H1 (cell line): ENCODE results near the gene BCAS3. TPM values are rescaled to one million over a fixed set of nuclear protein-coding genes. Genes with fewer than 3 reads are reported as not detected.

Source experiments
- CTCF ChIA-PET: fragments of 300-600 bp; sonication (Branson Sonifier 250); formaldehyde crosslinking; loops from one replicate; lab custom pipeline; 2021; ENCODE audit not compliant: partially characterized antibody; lab: Charles Lee
- POLR2A ChIA-PET: fragments of 300-600 bp; sonication (Branson Sonifier 250); formaldehyde crosslinking; loops from one replicate; lab custom pipeline; 2021; ENCODE audit warnings: inconsistent platforms; ENCODE audit not compliant: partially characterized antibody; lab: Charles Lee
- DNase-seq, 2 experiments: peaks; one replicate each; pipeline versions ENCODE4 v3.0.0 to v3.0.0-alpha.2; 2010 to 2022; ENCODE audit warnings: low spot score in 2 of 2, low read depth in 1 of 2, mixed read lengths in 1 of 2
- FAIRE-seq: peaks from 2 replicates; lab custom pipeline; 2011; peaks lifted over from hg19 to GRCh38; lab: Jason Lieb, UNC
- H2AFZ ChIP-seq: 2 replicates; pipeline ENCODE4 v1.8.1; 2012; ENCODE audit warnings: low read length, inconsistent platforms
- H2AK5ac ChIP-seq: 2 replicates; pipeline ENCODE4 v1.6.1; 2013; ENCODE audit warnings: low read depth, low read length
- H2BK120ac ChIP-seq: replicated peaks from 2 replicates; pipeline ENCODE3; 2013; ENCODE audit warnings: low read depth, low read length, inconsistent platforms
- H2BK12ac ChIP-seq: 2 replicates; pipeline ENCODE4 v1.6.1; 2013; ENCODE audit warnings: low read depth, low read length
- H2BK15ac ChIP-seq: 2 replicates; pipeline ENCODE4 v1.6.1; 2013; ENCODE audit warnings: low read length
- H2BK20ac ChIP-seq: 2 replicates; pipeline ENCODE4 v1.6.1; 2013; ENCODE audit warnings: low read length
- H2BK5ac ChIP-seq: 2 replicates; pipeline ENCODE4 v1.6.1; 2013; ENCODE audit warnings: low read depth, low read length
- H3K14ac ChIP-seq: 2 replicates; pipeline ENCODE4 v1.6.1; 2013; ENCODE audit warnings: inconsistent platforms; ENCODE audit not compliant: insufficient read length
- H3K18ac ChIP-seq: 2 replicates; pipeline ENCODE4 v1.6.1; 2013; ENCODE audit warnings: low read length; ENCODE audit errors: extremely low read depth
- H3K23ac ChIP-seq: 2 replicates; pipeline ENCODE4 v1.6.1; 2013; ENCODE audit warnings: inconsistent platforms; ENCODE audit not compliant: insufficient read length
- H3K23me2 ChIP-seq: 2 replicates; pipeline ENCODE4 v1.6.1; 2013; ENCODE audit warnings: low read depth, low read length
- H3K27ac ChIP-seq: 2 replicates; pipeline ENCODE4 v1.6.1; 2011; ENCODE audit warnings: low read depth, low read length, inconsistent platforms
- H3K27me3 ChIP-seq, 4 experiments: replicated peaks in 1 of 4; 1 replicate in 1 of 4; 2 replicates in 3 of 4; pipeline versions ENCODE4 v1.6.1 to v1.8.1; 2011 to 2013; ENCODE audit warnings: low read length in 3 of 4, mild to moderate bottlenecking in 3 of 4, inconsistent platforms in 2 of 4, mixed read lengths in 2 of 4, moderate library complexity in 1 of 4; ENCODE audit not compliant: control insufficient read depth in 3 of 4, insufficient read depth in 3 of 4; ENCODE audit errors: extremely low read depth in 1 of 4
- H3K36me3 ChIP-seq, 4 experiments: 2 replicates each; pipeline versions ENCODE4 v1.6.1 to v1.8.1; 2011 to 2013; ENCODE audit warnings: mild to moderate bottlenecking in 4 of 4, low read length in 3 of 4, moderate library complexity in 2 of 4, control low read depth in 1 of 4, inconsistent platforms in 1 of 4; ENCODE audit not compliant: insufficient read depth in 4 of 4, control insufficient read depth in 2 of 4
- H3K4ac ChIP-seq: replicated peaks from 2 replicates; pipeline ENCODE3; 2013; ENCODE audit warnings: low read length, low read depth, mixed read lengths, inconsistent platforms; ENCODE audit not compliant: insufficient read length
- H3K4me1 ChIP-seq, 4 experiments: replicated peaks in 1 of 4; 1 replicate in 1 of 4; 2 replicates in 3 of 4; pipeline versions ENCODE4 v1.6.1 to v1.8.1; 2011 to 2013; ENCODE audit warnings: low read length in 3 of 4, inconsistent platforms in 2 of 4, mixed read lengths in 1 of 4; ENCODE audit not compliant: insufficient read depth in 4 of 4, control insufficient read depth in 3 of 4
- H3K4me2 ChIP-seq, 2 experiments: 2 replicates each; pipeline versions ENCODE4 v1.6.1 to v1.8.1; 2011 to 2013; ENCODE audit warnings: low read depth in 2 of 2, low read length in 2 of 2, control low read depth in 1 of 2, inconsistent platforms in 1 of 2, mild to moderate bottlenecking in 1 of 2; ENCODE audit not compliant: insufficient read depth in 1 of 2
- H3K4me3 ChIP-seq, 4 experiments: fragments of 200-600, 300-600 bp in 1 of 4; sonication (generic), shearing (Covaris generic), sonication (Bioruptor Twin) in 1 of 4; 2 replicates each; pipeline versions ENCODE4 v1.5.1 to v1.8.1; 2011 to 2016; ENCODE audit warnings: low read length in 4 of 4, low read depth in 3 of 4, control low read depth in 2 of 4, inconsistent platforms in 2 of 4, mild to moderate bottlenecking in 2 of 4, mixed read lengths in 1 of 4, moderate library complexity in 1 of 4; ENCODE audit not compliant: insufficient read depth in 2 of 4; ENCODE audit errors: extremely low read depth in 1 of 4
- H3K56ac ChIP-seq: replicated peaks from 2 replicates; pipeline ENCODE3; 2013; ENCODE audit warnings: low read depth, mild to moderate bottlenecking, mixed read lengths, low read length, inconsistent platforms; ENCODE audit not compliant: insufficient read length
- H3K79me1 ChIP-seq: 2 replicates; pipeline ENCODE4 v1.6.1; 2013; ENCODE audit warnings: low read depth, low read length, control low read depth
- H3K79me2 ChIP-seq, 2 experiments: 2 replicates each; pipeline versions ENCODE4 v1.6.1 to v1.8.1; 2012 to 2013; ENCODE audit warnings: low read length in 2 of 2, mild to moderate bottlenecking in 2 of 2, inconsistent platforms in 1 of 2; ENCODE audit not compliant: insufficient read depth in 2 of 2, control insufficient read depth in 1 of 2
- H3K9ac ChIP-seq, 4 experiments: replicated peaks in 1 of 4; 1 replicate in 1 of 4; 2 replicates in 3 of 4; pipeline versions ENCODE4 v1.6.1 to v1.8.1; 2011 to 2013; ENCODE audit warnings: low read depth in 3 of 4, low read length in 3 of 4, control low read depth in 2 of 4, mild to moderate bottlenecking in 2 of 4, moderate library complexity in 2 of 4, inconsistent platforms in 1 of 4; ENCODE audit errors: extremely low read depth in 1 of 4
- H3K9me3 ChIP-seq, 2 experiments: 2 replicates each; pipeline versions ENCODE4 v1.6.1 to v1.8.1; 2012 to 2013; ENCODE audit warnings: mild to moderate bottlenecking in 2 of 2, moderate library complexity in 2 of 2, control low read depth in 1 of 2, inconsistent platforms in 1 of 2, low read depth in 1 of 2, low read length in 1 of 2, mixed read lengths in 1 of 2; ENCODE audit not compliant: insufficient read depth in 2 of 2
- H4K20me1 ChIP-seq, 2 experiments: replicated peaks in 1 of 2; 2 replicates each; pipeline versions ENCODE3 to v1.8.1; 2011 to 2013; ENCODE audit warnings: inconsistent platforms in 2 of 2, low read length in 2 of 2, mild to moderate bottlenecking in 1 of 2; ENCODE audit not compliant: insufficient read depth in 2 of 2, control insufficient read depth in 1 of 2
- H4K5ac ChIP-seq: 2 replicates; pipeline ENCODE4 v1.6.1; 2013; ENCODE audit warnings: low read length, low read depth, mixed read lengths, inconsistent platforms; ENCODE audit not compliant: insufficient read length
- H4K8ac ChIP-seq: 2 replicates; pipeline ENCODE4 v1.8.0; 2013; ENCODE audit warnings: mild to moderate bottlenecking, moderate library complexity, low read length, inconsistent platforms; ENCODE audit not compliant: insufficient read depth; ENCODE audit errors: extremely low read depth
- H4K91ac ChIP-seq: replicated peaks from 2 replicates; pipeline ENCODE3; 2013; ENCODE audit warnings: low read length, mixed read lengths, inconsistent platforms; ENCODE audit not compliant: insufficient read length
- ATF3 ChIP-seq: IDR thresholded peaks from 2 replicates; pipeline ENCODE4 v1.6.1; 2011; ENCODE audit warnings: low read depth, mild to moderate bottlenecking, low read length; ENCODE audit not compliant: insufficient read depth
- BACH1 ChIP-seq: IDR thresholded peaks from 2 replicates; pipeline ENCODE4 v1.6.1; 2012; ENCODE audit warnings: low read length, improper control_type of control experiment
- BRCA1 ChIP-seq: IDR thresholded peaks from 2 replicates; pipeline ENCODE4 v1.6.1; 2012; ENCODE audit warnings: low read depth, low read length, improper control_type of control experiment
- CHD1 ChIP-seq: IDR thresholded peaks from 2 replicates; pipeline ENCODE4 v1.6.1; 2012; ENCODE audit warnings: low read depth, low read length, improper control_type of control experiment
- CHD2 ChIP-seq: IDR thresholded peaks from 2 replicates; pipeline ENCODE4 v1.6.1; 2012; ENCODE audit warnings: low read length, improper control_type of control experiment
- CREB1 ChIP-seq: IDR thresholded peaks from 2 replicates; pipeline ENCODE4 v1.6.1; 2012; ENCODE audit warnings: inconsistent platforms
- SUZ12 ChIP-seq: fragments of 200-600 bp; sonication (generic); IDR thresholded peaks from 2 replicates; pipeline ENCODE4 v1.6.1; 2012; ENCODE audit warnings: mild to moderate bottlenecking, inconsistent platforms, low read length, moderate library complexity, mixed read lengths
- WGBS, 2 experiments: shearing (Covaris generic) in 1 of 2; methylation state at CpG; one replicate each; pipeline versions ENCODE4 v1.1.6 to v1.1.7; 2013 to 2015; ENCODE audit warnings: low lambda C conversion rate in 2 of 2, mixed read lengths in 2 of 2, inconsistent platforms in 1 of 2, low coverage in 1 of 2, missing lambda C conversion rate in 1 of 2; ENCODE audit not compliant: insufficient replicate concordance in 2 of 2, insufficient coverage in 1 of 2, insufficient read length in 1 of 2; ENCODE audit errors: extremely low coverage in 1 of 2, missing lambda C conversion rate in 1 of 2; 5-methylcytosine and 5-hydroxymethylcytosine counted together
- polyA plus RNA-seq, 7 experiments: library from polyadenylated mRNA; depleted of rRNA in 3 of 7; stranded (reverse) in 5 of 7; unstranded in 2 of 7; fragments of >200 nt in 5 of 7; fragments of 200-250 nt in 2 of 7; gene quantifications; 1 replicate in 5 of 7; 2 replicates in 1 of 7; 4 replicates in 1 of 7; pipeline versions ENCODE4 v1.2.1 to v1.2.3, GENCODE V29; 2011 to 2013; ENCODE audit warnings: missing spikeins in 2 of 7, mixed read lengths in 2 of 7
- total RNA-seq: library from RNA; stranded (reverse); fragmentation: NEBNext Ultra II Directional; extraction: Animal tissue kit (Norgen Biotek cat#: 25700); gene quantifications from 2 replicates; pipeline ENCODE4 v1.2.1, GENCODE V29; 2021

The BCAS3 gene
- total and polyA plus RNA-seq, 2 of the 8 experiments (the other 6 are each of a cell fraction or from before 2014, with no cell fraction given) = 9.9 to 13.3 TPM

DNA sequence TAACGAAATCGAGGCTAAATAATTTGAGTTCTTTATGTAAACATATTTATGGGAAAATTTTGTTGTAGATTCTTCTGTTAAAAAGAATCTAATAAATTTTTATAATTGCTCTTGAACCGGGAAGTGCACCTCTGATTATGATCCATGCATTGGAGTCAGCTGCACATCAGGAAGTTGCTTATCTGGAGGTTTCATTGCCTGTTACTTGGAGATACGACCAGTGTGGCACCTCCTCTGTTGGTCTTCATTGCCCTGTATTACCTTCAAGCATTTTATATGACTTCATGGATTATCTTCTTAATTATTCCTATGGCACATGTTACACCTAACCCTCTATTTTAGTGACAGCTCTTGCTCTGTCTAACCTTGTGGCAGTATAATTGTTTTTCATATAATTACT lies 409.4 kb downstream of the BCAS3 start:
- H2AK5ac ChIP-seq = no peak overlapping the region
- no peak for TF ChIP-seq CHD2
- no peak for TF ChIP-seq ATF3
- no peak for TF ChIP-seq CREB1
- no peak for TF ChIP-seq SUZ12
- no peak for TF ChIP-seq BACH1
- TF ChIP-seq BRCA1 = no peak
- TF ChIP-seq CHD1 = no peak
- H2BK15ac ChIP-seq = no peak overlapping the region

More for the DNA sequence above, 409.4 kb downstream of the BCAS3 start:
- FAIRE-seq = no peak
- no peak overlapping the region for H4K8ac ChIP-seq
- no peak overlapping the region for H3K4me2 ChIP-seq
- no peaks in the 10 kb centered on the region for H3K79me1 ChIP-seq
- H2BK20ac ChIP-seq = no peak overlapping the region
- H4K5ac ChIP-seq = no peak overlapping the region
- H2AFZ ChIP-seq = no peak overlapping the region
- H3K79me2 ChIP-seq = no peaks in the 10 kb centered on the region
- no peak overlapping the region for H2BK12ac ChIP-seq
- H3K9ac ChIP-seq = no peak overlapping the region
- H2BK5ac ChIP-seq = no peak overlapping the region
- POLR2A ChIA-PET = no interaction called here
- H3K4ac ChIP-seq = no peak overlapping the region
- H3K4me3 ChIP-seq = no peak overlapping the region
- 89% methylated on average over 4 of the region's 4 CpGs; no CpG with 5 or more reads in 1 of the 2 experiments for WGBS, 2 experiments
- no peaks in the 10 kb centered on the region for H3K23me2 ChIP-seq
- no peak for DNase-seq
- no peaks in the 10 kb centered on the region for H4K20me1 ChIP-seq
- H3K27ac ChIP-seq = no peak overlapping the region
- no peaks in the 10 kb centered on the region for H3K27me3 ChIP-seq
- CTCF ChIA-PET = no interaction called here
- H3K36me3 ChIP-seq = no peaks in the 10 kb centered on the region
- no peak overlapping the region for H3K23ac ChIP-seq
- no peak overlapping the region for H4K91ac ChIP-seq
- H3K18ac ChIP-seq = no peak overlapping the region
- H3K14ac ChIP-seq = no peak overlapping the region
- H3K9me3 ChIP-seq = 0 out of 4 replicates have a peak, but pooled peaks cover 0 to 2% of the 10 kb centered on the region in 2 experiments
- no peak overlapping the region for H3K56ac ChIP-seq
- H2BK120ac ChIP-seq = no peak overlapping the region
- H3K4me1 ChIP-seq = no peaks in the 10 kb centered on the region
